ENCODE measurements around the gene MAPK11.
"Not testable (repeated sequence)": the region's sequence is repeated elsewhere in the genome, so short reads cannot be mapped to it uniquely, and the experiment has no call there.

Gene MAPK11

DNA sequence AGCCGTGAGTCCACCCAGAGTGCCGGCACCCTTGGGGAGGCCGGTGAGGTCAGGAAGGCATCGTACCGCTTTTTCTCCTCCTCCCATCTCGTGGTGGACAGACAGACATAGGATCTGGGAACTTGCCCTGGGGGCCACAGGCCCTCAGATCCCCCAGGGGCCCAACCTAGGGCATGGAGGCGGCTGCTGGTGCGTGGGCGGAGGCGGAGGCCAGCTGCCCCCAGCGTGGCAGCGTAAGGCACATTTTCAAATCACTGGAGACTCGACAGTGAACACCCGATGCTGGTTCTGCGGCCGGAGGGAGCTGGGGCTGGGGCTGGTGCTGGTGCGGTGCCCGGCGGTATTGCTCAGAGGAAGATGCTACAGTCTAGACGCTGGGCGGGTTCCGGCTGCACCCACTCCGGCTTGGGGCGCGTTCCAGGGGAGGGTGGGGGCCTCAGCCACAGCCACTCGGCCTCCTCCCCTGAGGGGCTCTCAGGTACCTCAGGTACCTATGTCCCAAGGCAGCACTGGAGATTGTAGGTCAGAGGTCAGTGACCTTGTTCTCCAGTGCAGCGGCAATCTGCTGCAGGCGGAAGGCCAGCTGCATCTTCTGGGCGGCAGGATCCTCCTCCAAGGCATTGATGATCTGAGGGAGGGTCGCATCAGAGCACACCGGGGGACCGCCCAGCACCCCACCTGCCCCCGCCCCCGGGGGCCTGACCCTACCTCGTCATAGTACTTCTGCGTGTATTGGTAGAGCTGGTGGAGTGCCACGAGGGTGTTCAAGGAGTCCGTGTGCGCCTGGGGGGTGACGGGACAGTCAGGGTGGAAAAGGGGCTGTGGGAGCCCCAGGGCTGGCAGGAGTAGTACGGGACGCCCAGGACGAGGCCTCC, 5.2 kb upstream of the MAPK11 start:
- no peak for DNase-seq

DNA sequence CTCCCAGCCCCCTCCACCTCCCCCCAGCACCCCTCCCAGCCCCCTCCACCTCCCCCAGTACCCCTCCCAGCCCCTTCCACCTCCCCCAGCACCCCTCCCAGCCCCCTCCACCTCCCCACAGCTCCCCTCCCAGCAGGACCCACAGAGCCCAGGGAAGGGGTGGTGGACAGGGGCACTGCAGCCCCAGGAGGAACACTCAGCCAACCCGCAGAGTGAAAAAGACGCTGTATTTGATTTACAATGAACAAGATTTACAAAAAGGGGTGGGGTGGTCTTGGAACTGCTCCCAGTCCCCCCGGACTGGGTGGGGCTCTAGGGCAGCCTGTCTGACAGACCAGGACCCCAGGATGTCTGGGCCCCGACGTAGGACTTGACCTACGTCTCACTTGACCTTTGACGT, 4.6 kb upstream of the MAPK11 start:
- DNase-seq = no peak

DNA sequence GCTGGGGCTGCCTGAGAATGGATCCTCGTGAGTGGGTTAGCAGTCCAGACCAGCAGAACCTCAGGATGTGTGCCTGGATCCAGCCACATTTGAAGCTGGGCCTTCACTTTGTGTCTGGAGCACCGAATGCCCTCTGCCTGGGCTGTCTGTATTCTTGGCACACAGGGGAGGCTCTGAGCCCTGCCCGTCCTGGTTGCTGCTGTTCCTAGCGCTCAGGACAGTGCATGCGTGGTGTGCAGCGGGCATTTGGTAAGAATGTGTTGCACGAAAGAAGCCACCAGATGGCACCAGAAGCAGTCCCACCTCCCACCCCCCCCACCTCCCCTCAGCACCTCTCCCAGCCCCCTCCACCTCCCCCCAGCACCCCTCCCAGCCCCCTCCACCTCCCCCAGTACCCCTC, 4.1 kb upstream of the MAPK11 start:
- DNase-seq = no peak

DNA sequence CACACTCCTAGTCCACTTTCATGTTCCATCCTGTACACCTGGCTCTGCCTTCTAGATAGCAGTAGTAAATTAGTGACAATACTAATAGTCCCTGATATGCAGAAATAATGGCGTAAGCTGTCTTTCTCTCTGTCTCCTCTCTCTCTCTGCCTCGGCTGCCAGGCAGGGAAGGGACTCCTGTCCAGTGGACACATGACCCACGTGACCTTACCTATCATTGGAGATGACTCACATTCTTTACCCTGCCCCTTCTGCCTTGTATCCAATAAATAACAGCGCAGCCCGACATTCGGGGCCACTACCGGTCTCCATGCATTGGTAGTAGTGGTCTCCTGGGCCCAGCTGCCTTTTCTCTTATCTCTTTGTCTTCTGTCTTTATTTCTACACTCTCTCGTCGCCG, 3.6 kb upstream of the MAPK11 start:
- DNase-seq = not testable (repeated sequence)

DNA sequence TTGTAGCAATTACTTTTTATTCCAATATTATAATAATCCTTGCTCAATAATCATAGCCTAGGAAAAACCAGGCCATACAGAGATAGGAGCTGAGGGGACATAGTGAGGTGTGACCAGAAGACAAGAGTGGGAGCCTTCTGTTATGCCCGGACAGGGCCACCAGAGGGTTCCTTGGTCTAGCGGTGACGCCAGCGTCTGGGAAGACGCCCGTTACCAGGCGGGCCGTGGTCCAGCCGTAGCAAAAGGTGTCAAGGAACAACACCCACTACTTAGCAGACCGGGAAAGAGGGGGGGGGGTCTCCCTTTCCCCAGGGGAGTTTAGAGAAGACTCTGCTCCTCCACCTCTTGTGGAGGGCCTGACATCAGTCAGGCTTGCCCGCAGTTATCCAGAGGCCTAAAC, 3.2 kb upstream of the MAPK11 start:
- not testable (repeated sequence) for DNase-seq

DNA sequence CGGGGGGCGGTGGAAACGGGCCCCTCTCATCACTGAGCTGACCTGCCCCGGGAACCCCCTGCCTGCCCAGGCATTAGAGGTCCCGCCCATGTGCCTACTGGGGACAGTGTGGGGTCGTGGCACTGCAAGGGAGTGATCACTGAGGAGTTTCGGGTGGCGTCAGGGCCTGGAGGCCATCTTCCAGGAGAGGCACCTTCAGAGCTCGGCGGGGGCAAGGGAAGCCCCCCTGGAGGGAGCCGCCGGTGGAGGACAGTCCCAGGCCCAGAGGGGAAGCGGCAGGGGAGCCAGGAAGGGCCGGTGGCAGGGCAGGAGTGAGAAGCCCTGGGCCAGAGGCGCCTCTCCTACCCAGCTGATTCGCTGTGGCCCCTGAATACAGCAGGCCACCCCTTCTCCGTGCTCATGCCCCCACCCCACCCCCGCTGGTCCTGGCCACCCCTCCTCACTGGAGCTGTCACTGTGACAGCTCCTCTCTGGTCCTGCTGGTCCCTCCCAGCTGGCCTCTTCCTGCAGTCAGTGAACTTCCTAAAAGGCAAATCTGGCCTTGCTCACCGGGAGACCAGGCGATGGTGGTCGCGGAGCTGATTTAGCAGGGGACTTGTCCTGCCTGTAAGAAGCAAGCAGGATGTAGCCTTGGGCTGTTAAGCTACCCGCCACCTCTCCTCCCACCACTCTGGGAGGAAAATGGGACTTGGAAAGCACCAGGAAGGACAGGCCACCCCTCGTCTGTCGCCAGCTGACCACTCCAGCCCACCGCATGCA, 2.0 kb upstream of the MAPK11 start:
- DNase-seq = no peak

DNA sequence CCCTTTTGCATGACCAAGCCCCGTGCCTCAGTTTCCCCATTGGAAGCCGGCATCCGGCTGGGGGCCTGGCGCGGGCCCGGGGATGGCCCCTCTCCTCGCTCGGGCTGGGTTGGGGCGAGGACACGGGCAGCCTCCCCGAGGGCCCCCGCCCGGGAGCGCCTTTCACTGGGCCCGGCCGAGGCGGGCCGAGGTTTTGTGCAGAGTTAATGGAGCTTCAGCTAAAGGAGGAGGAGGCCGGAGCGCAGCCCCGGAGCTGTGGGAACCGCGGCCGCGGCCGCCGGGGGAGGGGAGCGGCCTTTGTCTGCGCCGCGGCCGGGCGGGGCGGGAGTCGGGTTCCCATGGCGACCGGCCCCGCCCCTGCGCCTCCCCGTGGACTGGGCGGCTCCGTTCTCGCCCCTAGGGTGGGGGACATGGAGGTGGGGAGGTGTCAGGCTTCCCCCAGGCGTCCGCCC, 1.4 kb upstream of the MAPK11 start:
- no peak for DNase-seq

DNA sequence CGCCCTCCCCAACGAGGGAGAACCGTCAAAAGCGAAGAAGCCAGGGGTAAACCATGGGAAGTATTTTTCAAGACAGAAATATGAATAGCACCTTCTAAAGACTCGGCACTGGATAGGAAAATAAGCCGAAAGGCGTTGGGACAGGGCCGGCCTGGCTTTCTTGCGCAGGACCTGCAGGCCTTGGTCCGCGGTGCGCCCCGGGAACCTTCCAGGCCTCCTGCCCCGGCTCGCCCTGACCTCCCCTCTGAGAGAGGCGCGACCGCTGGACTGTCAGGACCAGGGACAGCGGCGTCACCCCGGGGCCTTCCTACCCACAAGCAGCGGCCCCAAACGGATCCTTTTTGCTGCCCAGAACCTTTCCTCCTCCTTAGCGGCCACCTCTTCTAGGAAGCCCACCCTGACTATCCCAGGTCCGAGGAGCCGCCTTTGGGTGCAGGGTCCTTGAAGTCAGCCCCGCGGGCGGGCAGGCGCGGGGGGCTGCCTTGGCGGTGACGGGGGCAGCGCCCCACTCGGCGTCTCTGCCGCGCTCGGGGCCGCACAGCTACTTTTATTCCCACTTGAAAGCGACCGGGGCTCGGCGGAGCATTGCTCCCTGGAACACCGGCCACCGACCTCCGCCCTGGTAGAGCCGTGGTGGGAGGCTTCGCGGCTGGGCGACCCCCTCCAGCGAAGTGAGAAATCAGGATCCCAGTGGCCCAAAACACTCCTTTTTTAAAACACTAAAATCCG, 650 bp upstream of the MAPK11 start:
- no peak for DNase-seq

DNA sequence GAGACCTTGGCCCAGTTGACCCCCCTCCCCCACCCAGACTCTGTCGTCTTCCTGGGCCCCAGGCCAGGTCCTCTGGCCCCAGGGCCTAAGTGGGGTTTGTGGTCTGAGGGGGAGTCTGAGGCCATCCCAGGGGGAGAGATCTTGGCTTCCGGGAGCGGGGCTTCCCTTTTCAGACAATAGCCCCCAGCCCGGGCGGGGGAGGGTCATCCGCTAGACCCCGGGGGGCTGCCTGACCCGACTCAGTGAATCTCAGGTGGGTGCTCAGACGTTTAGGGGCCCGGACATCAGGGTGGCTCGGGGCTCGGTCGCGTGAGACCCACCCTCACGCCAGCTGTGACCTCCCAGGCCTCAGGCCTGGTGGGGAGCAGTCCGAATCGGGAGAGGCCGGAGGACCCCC, 609 bp downstream of the MAPK11 start:
- no peak for DNase-seq

DNA sequence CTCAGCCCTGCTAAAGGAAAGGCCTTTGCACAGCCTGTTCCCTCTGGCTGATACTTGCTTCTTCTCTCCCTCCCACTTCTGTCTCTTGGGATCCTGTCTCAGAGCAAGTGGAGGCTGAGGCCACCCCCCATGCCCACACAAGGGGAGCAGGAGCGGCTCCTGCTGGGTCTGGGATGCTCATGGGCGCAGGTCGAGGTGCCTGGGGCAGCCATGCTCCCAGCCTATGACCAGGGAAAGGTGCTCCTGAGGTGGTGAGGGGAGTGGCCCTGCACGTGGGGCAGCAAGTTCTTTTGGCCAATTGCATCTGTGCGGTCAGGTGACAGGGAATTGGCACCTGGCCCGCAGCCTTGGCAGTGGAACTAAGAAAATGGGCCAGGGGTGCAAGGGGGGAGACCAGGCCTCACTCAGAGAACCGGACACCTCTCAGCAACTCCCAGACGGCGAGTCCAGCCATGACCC, 1.5 kb downstream of the MAPK11 start:
- DNase-seq = no peak

DNA sequence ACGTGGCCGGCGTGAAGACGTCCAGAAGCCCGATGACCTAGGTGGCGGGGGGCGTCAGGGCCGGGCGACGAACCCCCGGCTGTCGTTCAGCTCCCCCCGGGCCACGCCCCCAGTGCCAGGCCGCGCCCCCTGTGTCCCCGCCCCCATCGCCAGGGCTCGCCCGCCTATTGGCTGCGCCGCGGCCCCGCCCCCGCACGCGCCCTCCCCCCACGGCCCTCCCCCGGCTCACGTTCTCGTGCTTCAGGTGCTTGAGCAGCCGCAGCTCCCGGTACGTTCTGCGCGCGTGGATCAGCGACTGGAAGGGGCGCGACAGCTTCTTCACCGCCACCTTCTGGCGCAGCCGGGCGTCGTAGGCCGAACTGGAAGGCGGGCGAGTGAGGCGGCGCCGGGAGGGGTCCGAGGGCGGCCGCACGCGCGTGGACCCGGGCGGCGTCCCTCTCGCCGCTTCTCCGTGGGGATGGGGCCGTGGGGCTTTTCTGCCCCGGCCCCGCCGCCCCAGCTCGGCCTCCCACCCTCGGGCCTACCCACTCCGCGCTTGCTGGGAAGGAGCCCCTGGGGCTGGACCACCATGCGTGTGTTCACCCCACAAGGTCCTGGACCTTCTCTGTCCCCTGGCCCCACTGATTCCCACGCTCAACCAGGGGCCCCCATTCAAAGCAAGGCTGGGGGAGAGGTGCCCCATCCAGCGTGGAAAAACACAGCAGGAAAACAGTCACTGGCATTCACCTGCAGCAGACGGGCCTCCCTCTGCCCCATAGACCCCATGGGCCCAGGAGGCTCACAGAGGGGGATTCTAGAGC, 2.4 kb downstream of the MAPK11 start:
- no peak for DNase-seq

DNA sequence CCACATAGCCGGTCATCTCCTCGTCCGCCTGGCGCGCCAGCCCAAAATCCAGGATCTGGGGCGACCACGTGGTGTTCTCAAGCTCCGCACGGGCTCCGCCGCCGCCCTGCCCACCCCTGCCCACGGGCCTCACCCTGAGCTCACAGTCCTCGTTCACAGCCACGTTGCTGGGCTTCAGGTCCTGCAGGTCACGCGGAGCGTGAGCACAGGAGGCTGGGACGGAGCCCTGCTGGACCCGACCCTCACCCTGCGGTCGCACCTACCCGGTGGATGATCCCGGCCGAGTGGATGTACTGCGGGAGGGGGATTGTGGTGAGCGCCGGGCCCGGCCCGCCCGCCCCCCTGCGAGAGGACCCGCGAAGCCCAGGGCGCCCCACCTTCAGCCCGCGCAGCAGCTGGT, 3.2 kb downstream of the MAPK11 start:
- no peak for DNase-seq

DNA sequence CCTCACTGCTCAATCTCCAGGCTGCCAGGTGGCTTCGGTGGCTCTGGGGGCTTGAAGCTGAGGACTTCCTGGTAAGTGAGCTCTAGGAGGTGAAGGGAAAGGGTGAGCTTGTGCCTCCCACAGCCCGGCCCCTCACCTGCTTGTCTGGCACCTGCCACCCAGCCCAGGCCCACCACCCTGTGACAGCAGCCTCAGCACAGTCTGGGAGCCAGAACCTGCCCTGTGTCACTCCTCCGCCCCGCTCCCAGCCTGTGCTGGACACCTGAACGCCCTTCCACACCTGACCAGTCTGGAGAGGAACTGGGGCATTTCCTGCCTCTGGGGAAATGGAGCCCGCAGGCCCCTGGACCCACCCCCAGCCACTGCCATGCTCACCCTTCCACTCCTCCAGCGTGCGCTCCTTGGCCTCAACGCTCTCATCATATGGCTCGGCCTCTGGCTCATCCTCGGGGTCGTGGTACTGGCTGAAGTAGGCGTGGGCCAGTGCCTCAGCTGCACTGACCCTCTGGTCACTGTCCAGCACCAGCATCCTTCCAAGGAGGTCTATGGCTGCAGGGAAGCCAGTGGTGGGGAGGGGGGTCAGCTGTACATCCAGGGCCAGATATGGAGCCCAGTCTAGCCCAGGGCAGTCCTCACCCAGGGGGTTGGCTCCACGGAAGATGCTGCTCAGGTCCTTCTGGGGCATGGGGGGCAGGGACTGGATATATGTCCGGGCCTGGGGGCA, 5.1 kb downstream of the MAPK11 start:
- no peak for DNase-seq

DNA sequence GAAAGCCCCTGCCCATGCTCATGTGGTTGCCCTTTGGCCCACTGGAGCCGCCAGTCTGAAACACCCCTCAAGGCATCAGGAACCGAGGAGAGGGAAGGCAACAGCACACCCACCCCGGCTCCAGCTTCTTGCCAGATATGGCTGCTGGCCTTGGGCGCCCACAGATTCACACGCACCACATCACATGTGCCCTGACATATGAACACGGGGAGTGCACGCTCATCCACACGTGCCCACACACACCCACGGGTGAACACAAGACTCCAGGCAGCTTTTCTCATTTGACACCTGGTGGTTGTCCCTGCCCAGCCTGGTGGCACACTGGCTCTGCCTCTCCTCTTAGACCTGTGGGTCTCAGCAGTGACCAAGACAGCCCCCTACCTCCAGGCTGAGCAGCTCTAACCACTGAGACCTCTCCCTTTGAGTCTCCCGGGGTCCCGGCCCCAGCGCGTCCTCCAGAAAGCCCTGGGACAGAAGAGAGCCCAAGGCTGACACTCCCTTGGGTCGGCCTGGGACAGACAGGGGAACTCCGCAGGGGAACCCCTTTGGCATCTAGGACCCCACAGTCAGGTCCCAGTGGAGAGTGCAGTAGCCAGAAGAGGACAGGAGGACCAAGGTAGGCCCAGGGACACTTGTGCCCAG, 6.0 kb downstream of the MAPK11 start:
- no peak for DNase-seq

DNA sequence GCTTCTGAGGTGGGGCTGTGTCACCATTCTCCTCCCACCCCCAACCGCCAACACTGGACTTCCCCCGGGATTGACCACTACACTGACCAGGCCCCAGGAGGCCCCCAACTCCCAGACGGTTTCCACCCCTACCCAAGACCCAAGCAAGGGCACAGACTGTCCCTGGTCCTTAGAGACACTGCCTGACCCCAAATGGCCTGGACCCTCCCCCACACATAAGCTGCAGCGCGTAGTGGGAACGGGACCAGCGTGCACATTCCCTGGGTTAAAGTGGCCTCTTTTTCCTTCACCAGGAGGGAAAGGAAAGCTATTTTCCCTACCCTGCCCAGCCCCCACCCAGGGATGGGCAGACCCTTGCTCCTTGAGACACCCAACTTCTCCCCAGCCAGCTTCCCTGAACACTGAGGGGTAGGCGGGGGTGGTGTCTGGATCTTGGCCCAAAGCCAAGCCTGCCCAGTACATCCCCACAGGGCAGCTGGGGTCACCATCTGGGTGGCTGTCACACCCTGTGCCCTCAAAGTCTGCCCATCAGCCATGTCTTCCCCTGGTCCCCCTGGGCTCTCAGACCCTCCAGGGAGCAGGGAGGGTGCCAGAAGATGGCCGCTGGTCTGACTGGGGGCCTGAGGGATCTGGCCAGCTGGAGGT, 7.1 kb downstream of the MAPK11 start:
- DNase-seq = no peak

DNA sequence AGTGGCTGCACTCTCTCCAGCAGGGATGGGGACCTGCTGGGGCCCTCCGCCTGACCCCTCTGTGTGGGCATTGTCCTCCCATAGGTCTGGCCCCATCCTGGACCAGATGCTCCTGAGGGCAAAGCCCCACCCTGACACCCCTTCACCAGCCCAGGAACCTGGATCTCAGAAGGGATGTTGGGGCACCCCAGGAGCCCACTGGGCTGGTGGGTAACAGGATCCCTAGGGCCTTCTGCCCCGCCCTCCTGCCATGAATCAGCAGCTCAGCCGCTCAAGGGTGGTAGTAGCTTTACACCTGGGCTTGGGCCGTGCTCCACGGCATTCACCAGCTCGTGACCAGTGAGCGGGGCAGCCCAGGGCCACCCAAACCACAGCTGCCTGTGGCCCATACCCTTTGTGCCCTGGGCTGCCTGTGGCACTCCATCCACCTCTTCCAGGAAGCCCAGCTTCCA, 7.7 kb downstream of the MAPK11 start:
- no peak for DNase-seq

DNA sequence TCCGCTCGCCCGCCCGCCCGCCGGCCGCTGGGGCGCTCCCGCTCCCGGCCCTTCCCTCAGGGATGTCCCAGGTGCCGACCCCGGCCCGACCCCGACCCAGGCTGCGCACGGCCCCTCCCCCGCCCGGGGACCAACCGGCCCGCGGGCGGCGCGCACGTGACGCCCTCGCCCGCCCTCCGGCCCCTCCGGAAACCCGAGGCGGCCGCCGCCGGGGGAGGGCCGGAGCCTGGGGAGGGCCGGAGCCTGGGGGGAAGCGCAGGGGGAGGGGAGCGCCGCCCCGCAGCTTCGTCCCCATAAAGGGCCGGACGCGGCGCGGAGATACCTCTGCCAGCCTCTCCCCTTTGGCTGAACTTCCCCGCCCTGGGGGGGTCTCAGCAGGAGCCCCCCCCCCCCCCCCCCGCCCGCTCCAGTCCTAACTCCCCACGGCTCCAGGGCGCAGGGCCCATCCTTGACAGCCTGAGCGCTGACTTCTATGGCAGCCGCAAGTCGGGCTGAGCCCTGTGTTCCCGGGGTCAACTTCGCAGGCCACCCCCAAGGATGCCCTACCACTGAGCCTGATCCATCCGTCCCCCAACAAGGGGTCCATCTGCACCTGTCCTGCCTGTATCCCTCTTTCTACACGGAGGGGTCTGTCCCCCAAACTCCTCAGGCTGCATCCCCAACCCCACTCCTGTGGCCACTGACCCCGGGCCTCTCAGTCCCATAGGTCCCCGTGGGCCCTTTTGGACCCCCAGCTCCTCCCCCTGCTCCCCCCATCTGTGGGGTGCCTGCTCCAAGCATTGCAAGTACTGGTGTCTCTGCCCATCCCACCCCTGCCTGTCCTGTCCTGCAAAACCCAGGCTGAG, 8.3 kb downstream of the MAPK11 start, which contains the start of gene MAPK12:
Gene MAPK12, minus strand, starts transcription at position 69 of the 845 bp plus-strand sequence. CDS start 174 bp downstream, outside the sequence.
- no peak for DNase-seq

DNA sequence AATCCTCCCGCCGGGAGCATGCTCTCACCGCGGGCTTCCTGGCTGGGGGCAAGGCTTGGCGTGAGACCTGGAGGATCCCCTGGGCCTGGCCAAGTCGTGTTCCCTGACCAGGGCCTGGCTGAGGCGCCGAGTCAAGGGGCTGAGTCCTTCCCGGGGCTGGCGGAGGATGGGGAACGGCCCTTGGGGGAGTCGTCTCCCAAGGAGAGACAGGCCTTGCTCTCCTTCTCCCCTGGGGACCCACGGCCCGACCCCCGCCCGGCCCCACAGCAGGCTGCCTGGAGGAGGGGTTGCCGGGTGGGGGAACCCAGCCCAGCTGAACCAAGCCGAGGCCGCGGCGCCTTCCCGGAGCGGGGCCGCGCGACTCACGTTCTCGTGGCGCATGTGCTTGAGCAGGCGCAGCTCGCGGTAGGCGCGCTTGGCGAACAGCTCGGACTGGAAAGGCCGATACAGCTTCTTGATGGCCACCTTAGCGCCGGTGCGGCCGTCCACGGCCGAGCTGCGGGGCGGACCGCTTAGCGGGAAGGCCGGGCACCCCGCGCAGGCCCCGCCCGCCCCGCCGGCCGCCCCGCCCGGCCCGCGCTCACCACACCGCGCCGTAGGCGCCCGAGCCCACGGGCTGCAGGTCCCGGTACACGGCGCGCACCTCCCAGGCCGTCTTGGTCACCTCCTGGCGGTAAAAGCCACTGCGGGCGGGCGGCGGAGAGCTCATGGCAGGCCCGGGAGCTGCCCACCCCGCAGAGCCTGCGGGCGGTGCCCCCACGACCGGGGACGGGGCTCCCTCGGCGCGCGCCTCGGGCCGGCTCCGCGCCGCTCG, 9.2 kb downstream of the MAPK11 start:
- no peak for DNase-seq

DNA sequence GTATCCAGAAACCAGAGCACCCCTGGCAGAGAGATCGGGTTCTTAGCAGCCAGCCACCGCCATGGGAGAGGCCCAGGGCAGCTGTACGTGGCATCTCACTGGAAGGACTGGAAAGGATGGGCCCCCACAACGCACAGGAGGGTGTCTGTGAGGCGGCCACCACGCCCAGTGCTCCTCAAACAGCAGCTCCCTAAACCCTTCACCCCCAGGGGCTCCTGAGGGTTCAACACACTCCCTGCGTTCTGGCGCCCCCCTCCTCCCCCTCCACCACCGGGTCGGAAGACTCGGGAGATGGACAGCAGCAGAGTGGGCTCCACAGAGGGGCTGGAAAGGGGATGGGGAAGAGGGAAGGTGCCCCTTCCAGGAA, 9.8 kb downstream of the MAPK11 start:
- DNase-seq = no peak

All from NCI-H1417 treated with DMSO at 0.1 percent for 48 hours (cell line).